BLaER1 treated with 17β-estradiol and CSF1 and Interleukin-3, amounts not matched to agents 10 nM and 100 nM (cell line): ENCODE results near the gene TRPC4.

ENCODE experiments used
- H3K27ac ChIP-seq, 11 experiments: shearing (Covaris generic); formaldehyde crosslinking; 2 replicates each; pipeline ENCODE4 v1.8.1; 2022
- H3K27me3 ChIP-seq, 11 experiments: shearing (Covaris generic); formaldehyde crosslinking; 2 replicates each; pipeline ENCODE4 v1.8.1; 2022
- H3K36me3 ChIP-seq, 11 experiments: shearing (Covaris generic); formaldehyde crosslinking; 2 replicates each; pipeline ENCODE4 v1.8.1; 2022
- H3K4me1 ChIP-seq, 10 experiments: shearing (Covaris generic); formaldehyde crosslinking; 2 replicates each; pipeline ENCODE4 v1.8.1; 2022
- H3K4me2 ChIP-seq, 11 experiments: shearing (Covaris generic); formaldehyde crosslinking; 2 replicates each; pipeline ENCODE4 v1.8.1; 2022
- H3K4me3 ChIP-seq, 10 experiments: shearing (Covaris generic); formaldehyde crosslinking; 2 replicates each; pipeline ENCODE4 v1.8.1; 2022
- H3K9ac ChIP-seq, 11 experiments: shearing (Covaris generic); formaldehyde crosslinking; 2 replicates each; pipeline ENCODE4 v1.8.1; 2022
- H3K9me3 ChIP-seq, 11 experiments: shearing (Covaris generic); formaldehyde crosslinking; replicated peaks in 1 of 11; 2 replicates each; pipeline ENCODE4 v1.8.1; 2022
- H4K20me1 ChIP-seq, 11 experiments: shearing (Covaris generic); formaldehyde crosslinking; 2 replicates each; pipeline ENCODE4 v1.8.1; 2022
- Cebpa-rat ChIP-seq, 11 experiments: shearing (Covaris generic); IDR thresholded peaks; 2 replicates each; pipeline ENCODE4 v1.8.1; 2022

The TRPC4 gene

DNA sequence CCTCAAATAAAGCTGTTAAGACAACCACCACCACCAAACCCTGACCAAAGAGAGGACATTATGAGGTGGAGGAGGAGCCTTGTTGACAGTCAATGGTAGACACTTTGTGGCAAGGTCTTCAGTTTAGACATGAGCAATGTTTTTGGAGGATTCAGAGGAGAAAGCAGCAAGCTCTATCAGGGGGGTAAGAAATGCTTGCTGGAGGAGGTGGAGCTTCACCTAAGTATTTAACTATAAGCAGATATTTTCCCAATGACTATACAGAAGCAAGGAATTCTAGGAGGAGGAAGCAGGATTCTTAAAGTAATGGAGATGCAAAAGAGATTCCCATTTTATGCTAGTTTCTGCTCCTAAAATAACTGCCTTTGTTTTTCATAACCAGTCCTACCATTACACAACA, 74.2 kb downstream of the TRPC4 start:
- Histone ChIP-seq H3K9me3 (peaks cover 0 to 6% (median 0%) of the 10 kb centered on the region in 11 experiments; a peak in 2 of 22 replicates), H3K27ac (no peak overlapping the region), H4K20me1 (no peaks in the 10 kb centered on the region), H3K27me3 (no peaks in the 10 kb centered on the region), H3K36me3 (no peaks in the 10 kb centered on the region), H3K4me1 (peaks cover 0 to 23% (median 4%) of the 10 kb centered on the region in 10 experiments; a peak in 13 of 20 replicates), H3K9ac (no peak overlapping the region), H3K4me2 (no peak overlapping the region), H3K4me3 (no peak overlapping the region)
- TF ChIP-seq Cebpa-rat (IDR thresholded peaks at IDR 0.05), result no peak

DNA sequence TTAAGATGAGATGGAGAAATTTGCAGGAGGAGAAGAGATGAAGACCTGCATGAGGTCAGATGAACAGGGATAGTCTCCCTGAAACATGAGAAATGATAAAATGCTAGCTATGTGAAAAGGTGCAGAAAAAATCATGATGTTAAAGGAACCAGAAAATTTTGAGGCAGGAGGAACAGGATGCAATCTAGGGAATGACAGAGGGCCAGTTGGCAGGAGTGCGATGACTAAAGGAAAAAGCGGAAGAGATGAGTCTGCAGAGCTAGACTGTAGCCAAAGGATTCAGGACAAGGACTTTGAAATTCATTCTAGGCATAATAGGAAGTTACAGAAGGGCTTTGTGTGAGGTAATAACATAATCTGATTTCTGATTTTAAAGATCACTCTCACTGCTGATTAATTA, 77.9 kb downstream of the TRPC4 start:
- Histone ChIP-seq H3K27ac (no peak overlapping the region), H3K36me3 (no peaks in the 10 kb centered on the region), H3K4me3 (no peak overlapping the region), H3K9ac (no peak overlapping the region), H3K4me2 (peak overlapping the region in 3 of 11 experiments; percentile 2 to 32 (median 5); a peak in 2 of 22 replicates), H3K9me3 (no peaks in the 10 kb centered on the region), H3K4me1 (peaks cover 10 to 54% (median 25%) of the 10 kb centered on the region in 10 experiments; a peak in 17 of 20 replicates), H3K27me3 (no peaks in the 10 kb centered on the region), H4K20me1 (no peaks in the 10 kb centered on the region)
- no peak for TF ChIP-seq Cebpa-rat (IDR thresholded peaks at IDR 0.05)

DNA sequence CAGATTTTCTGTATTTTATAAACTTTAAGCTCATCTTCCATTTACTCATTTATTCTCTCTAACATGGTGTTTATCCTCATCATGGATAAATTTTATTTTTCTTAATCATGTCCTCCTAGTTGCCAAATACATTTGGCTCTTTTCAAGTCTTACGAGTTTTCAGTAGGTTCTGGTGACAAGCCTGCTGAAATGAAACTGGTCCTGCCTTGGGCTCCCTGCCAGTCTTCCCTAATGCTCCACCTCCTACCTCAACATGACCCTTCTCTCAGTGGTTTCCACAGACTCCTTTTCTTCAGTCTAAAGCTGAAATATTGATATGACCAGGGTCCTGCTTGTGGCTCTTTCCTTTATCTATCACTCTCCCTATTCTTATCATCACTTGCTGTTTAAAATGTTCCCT, 81.2 kb downstream of the TRPC4 start:
- H3K4me2 ChIP-seq, result peak overlapping the region in 10 of 11 experiments; percentile 2 to 64 (median 38); a peak in 14 of 22 replicates
- TF ChIP-seq Cebpa-rat (IDR thresholded peaks at IDR 0.05), result no peak
- H3K27ac ChIP-seq, result peak overlapping the region in 6 of 11 experiments; percentile 11 to 55 (median 32); a peak in 9 of 22 replicates
- H3K4me1 ChIP-seq, result peaks cover 10 to 64% (median 36%) of the 10 kb centered on the region in 10 experiments; a peak in 19 of 20 replicates
- no peaks in the 10 kb centered on the region for H4K20me1 ChIP-seq
- no peaks in the 10 kb centered on the region for H3K9me3 ChIP-seq
- H3K9ac ChIP-seq, result no peak overlapping the region
- no peaks in the 10 kb centered on the region for H3K27me3 ChIP-seq
- no peak overlapping the region for H3K4me3 ChIP-seq
- H3K36me3 ChIP-seq, result no peaks in the 10 kb centered on the region

DNA sequence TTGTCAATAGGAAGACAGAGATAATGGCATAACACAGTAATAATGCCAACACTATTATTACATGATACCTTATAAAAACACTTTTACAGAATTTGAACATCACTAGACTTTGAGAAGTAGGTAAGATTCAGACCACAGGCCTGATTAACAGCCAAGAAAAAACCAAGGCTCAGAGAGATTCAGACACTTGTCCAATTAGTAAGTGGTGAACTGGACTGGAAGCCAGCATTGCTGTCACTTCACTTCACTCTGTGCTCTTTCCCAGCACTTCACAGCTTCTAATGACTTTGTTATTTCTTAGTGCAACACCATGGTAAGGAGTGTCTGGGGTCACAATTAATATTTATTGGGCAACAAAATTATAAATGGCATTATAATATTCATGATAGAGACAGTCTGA, 91.9 kb downstream of the TRPC4 start:
- Histone ChIP-seq H3K4me3 (no peak overlapping the region), H4K20me1 (no peaks in the 10 kb centered on the region), H3K9me3 (peaks cover 0 to 8% (median 0%) of the 10 kb centered on the region in 11 experiments; a peak in 4 of 22 replicates), H3K27me3 (no peaks in the 10 kb centered on the region), H3K9ac (no peak overlapping the region), H3K4me2 (peak overlapping the region in 3 of 11 experiments; percentile 13 to 40 (median 24); a peak in 3 of 22 replicates), H3K4me1 (peaks cover 0 to 17% (median 6%) of the 10 kb centered on the region in 10 experiments; a peak in 9 of 20 replicates), H3K27ac (no peak overlapping the region), H3K36me3 (no peaks in the 10 kb centered on the region)
- no peak for TF ChIP-seq Cebpa-rat (IDR thresholded peaks at IDR 0.05)

- H3K9ac ChIP-seq, result no peak overlapping the region
- H3K4me3 ChIP-seq, result no peak overlapping the region
- H4K20me1 ChIP-seq, result no peaks in the 10 kb centered on the region
- H3K4me2 ChIP-seq, result no peak overlapping the region
- H3K4me1 ChIP-seq, result peaks cover 0 to 18% (median 5%) of the 10 kb centered on the region in 10 experiments; a peak in 9 of 20 replicates
- TF ChIP-seq Cebpa-rat (IDR thresholded peaks at IDR 0.05), result no peak
- no peaks in the 10 kb centered on the region for H3K36me3 ChIP-seq
- H3K27ac ChIP-seq, result no peak overlapping the region
- peaks cover 0 to 8% (median 0%) of the 10 kb centered on the region in 11 experiments; a peak in 5 of 22 replicates for H3K9me3 ChIP-seq
- no peaks in the 10 kb centered on the region for H3K27me3 ChIP-seq
Observed at GRCh38 chr13:37775871-37776270, 93.7 kb downstream of the TRPC4 start.

- Histone ChIP-seq H3K4me2 (no peak overlapping the region), H3K4me3 (no peak overlapping the region), H3K36me3 (no peaks in the 10 kb centered on the region), H3K9ac (no peak overlapping the region), H4K20me1 (no peaks in the 10 kb centered on the region), H3K27me3 (no peaks in the 10 kb centered on the region), H3K9me3 (peaks cover 0 to 8% (median 0%) of the 10 kb centered on the region in 11 experiments; a peak in 5 of 22 replicates), H3K27ac (no peak overlapping the region), H3K4me1 (peaks cover 0 to 9% (median 2%) of the 10 kb centered on the region in 10 experiments; a peak in 7 of 20 replicates)
- no peak for TF ChIP-seq Cebpa-rat (IDR thresholded peaks at IDR 0.05)
Observed at GRCh38 chr13:37772644-37773043, 96.9 kb downstream of the TRPC4 start.

GRCh38 chr13:37769545-37769944, 100.0 kb downstream of the TRPC4 start:
- H3K4me2 ChIP-seq, result no peak overlapping the region
- no peaks in the 10 kb centered on the region for H3K36me3 ChIP-seq
- H3K4me3 ChIP-seq, result no peak overlapping the region
- TF ChIP-seq Cebpa-rat (IDR thresholded peaks at IDR 0.05), result no peak
- H3K4me1 ChIP-seq, result peaks cover 0 to 8% (median 2%) of the 10 kb centered on the region in 10 experiments; a peak in 5 of 20 replicates
- H3K9ac ChIP-seq, result no peak overlapping the region
- H3K27me3 ChIP-seq, result no peaks in the 10 kb centered on the region
- H4K20me1 ChIP-seq, result no peaks in the 10 kb centered on the region
- H3K27ac ChIP-seq, result no peak overlapping the region
- no peaks in the 10 kb centered on the region; a peak in 1 of 22 replicates for H3K9me3 ChIP-seq

- TF ChIP-seq Cebpa-rat (IDR thresholded peaks at IDR 0.05), result no peak
- no peak overlapping the region for H3K4me2 ChIP-seq
- H3K4me3 ChIP-seq, result no peak overlapping the region
Observed at GRCh38 chr13:37769078-37769477, 100.5 kb downstream of the TRPC4 start.

GRCh38 chr13:37766502-37766901, 103.1 kb downstream of the TRPC4 start:
- TF ChIP-seq Cebpa-rat (IDR thresholded peaks at IDR 0.05), result no peak
- Histone ChIP-seq H4K20me1 (no peaks in the 10 kb centered on the region), H3K4me2 (no peak overlapping the region)

More at GRCh38 chr13:37769078-37769477, 100.5 kb downstream of the TRPC4 start:
- Histone ChIP-seq H3K4me1 (peaks cover 0 to 8% (median 2%) of the 10 kb centered on the region in 10 experiments; a peak in 5 of 20 replicates), H3K9me3 (no peaks in the 10 kb centered on the region; a peak in 1 of 22 replicates), H3K27ac (no peak overlapping the region), H3K27me3 (no peaks in the 10 kb centered on the region), H4K20me1 (no peaks in the 10 kb centered on the region), H3K36me3 (no peaks in the 10 kb centered on the region), H3K9ac (no peak overlapping the region)

GRCh38 chr13:37755349-37755748, 114.2 kb downstream of the TRPC4 start:
- no peaks in the 10 kb centered on the region for H3K9me3 ChIP-seq
- no peaks in the 10 kb centered on the region for H4K20me1 ChIP-seq
- H3K27ac ChIP-seq, result no peak overlapping the region
- TF ChIP-seq Cebpa-rat (IDR thresholded peaks at IDR 0.05), result no peak
- no peaks in the 10 kb centered on the region for H3K27me3 ChIP-seq
- no peak overlapping the region for H3K4me2 ChIP-seq
- H3K4me1 ChIP-seq, result no peaks in the 10 kb centered on the region
- no peaks in the 10 kb centered on the region for H3K36me3 ChIP-seq
- no peak overlapping the region for H3K9ac ChIP-seq
- no peak overlapping the region for H3K4me3 ChIP-seq

More at GRCh38 chr13:37766502-37766901, 103.1 kb downstream of the TRPC4 start:
- Histone ChIP-seq H3K9me3 (no peaks in the 10 kb centered on the region), H3K4me1 (peaks cover 0 to 5% (median 0%) of the 10 kb centered on the region in 10 experiments; a peak in 2 of 20 replicates), H3K27me3 (no peaks in the 10 kb centered on the region), H3K4me3 (no peak overlapping the region), H3K27ac (no peak overlapping the region), H3K9ac (no peak overlapping the region), H3K36me3 (no peaks in the 10 kb centered on the region)
